ENCODE data around the gene MICALL2.
"Not testable (repeated sequence)": the region's sequence is repeated elsewhere in the genome, so short reads cannot be mapped to it uniquely, and the experiment has no call there.

Gene MICALL2

DNA sequence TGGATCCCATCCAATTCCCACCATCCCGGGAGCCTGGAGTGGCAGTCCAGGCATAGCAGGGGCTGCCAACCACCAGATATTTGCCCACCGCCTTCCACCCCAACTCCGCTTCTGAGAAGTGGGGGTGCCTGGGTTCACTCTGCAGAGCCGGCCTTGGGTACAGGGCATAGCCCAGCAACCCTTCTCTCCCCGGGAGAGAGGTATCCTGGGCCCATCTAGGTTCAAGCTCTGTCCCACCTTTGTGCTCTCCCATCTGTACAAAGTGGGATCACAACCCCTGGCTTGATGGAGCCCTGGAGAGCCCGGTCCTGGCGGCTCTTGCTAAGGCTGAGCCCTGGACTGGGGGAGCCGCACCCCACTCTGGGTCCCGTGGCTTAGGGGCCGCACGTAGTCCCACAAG is 12.2 kb downstream of the MICALL2 start:
- DNase-seq = no peak

DNA sequence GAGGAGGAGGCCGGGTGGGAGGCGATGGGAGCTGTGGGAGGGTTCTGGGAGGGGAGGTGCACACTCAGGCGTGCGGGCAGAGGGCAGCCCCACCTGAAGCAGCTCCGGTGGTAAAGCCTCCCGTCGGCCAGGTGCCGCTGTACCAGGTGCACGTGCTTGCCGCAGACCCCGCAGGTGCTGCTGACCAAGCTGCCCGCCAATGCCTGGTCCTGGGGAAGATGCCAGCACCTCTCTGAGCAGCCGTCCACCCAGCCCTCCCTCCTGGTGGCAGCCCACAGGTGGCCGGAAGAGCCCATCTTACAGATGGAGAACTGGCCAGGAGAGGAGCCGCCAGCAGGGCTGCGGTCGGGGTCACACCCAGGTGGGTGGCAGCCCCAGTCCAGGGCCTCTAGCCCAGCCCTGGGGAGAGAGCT is 12.6 kb downstream of the MICALL2 start:
- no peak for DNase-seq

DNA sequence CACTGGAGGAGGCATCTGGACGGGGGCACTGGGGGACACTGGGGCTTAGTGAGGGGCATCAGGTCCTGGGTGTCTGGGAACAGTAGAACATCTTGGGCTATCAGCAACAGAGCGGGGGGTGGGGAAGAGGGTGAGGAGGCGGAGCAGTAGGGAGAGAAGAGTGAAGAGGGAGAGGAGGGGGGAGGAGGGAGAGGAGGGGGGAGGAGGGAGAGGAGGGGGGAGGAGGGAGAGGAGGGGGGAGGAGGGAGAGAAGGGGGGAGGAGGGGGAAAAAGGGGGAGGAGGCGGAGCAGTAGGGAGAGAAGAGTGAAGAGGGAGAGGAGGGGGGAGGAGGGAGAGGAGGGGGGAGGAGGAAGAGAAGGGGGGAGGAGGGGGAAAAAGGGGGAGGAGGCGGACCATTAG is 13.2 kb downstream of the MICALL2 start:
- DNase-seq = peak; percentile 62

DNA sequence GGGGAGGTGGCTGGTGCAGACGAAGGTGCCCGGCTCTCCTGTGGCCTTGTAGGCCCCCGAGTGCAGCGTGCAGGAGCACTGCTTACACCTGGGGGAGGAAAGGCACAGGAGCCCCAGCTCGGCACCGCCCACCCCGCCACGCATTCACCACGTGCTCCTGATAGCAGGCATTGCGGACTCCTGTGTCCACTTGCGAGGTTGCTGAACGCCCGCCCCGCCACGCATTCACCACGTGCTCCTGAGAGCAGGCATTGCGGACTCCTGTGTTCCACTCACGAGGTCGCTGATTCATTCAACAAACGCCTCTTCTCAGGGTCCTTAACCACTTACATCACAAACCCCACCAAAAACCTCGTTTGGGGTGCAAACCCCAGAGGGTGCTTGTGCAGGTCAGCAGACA is 13.9 kb downstream of the MICALL2 start:
- no peak for DNase-seq

DNA sequence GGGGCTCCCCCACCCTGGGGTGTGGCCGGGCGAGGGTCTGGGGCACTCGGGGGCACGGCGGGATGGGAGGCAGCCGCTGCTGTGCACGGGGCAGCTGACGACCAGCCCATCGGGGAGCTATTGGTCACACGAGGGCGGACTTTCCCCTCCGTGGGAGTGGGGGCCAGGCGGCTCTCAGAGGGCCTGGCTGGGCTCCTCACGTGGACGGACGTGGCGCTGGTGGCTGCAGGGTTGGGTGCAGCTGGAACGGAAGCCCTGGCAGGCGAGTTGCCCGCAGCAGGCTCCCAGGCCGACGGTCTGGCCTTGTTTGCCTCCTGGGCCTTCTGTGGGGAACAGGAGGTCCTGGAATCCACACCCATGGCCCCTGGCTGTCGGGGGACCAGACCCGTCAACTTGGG is 14.3 kb downstream of the MICALL2 start:
- DNase-seq = no peak

DNA sequence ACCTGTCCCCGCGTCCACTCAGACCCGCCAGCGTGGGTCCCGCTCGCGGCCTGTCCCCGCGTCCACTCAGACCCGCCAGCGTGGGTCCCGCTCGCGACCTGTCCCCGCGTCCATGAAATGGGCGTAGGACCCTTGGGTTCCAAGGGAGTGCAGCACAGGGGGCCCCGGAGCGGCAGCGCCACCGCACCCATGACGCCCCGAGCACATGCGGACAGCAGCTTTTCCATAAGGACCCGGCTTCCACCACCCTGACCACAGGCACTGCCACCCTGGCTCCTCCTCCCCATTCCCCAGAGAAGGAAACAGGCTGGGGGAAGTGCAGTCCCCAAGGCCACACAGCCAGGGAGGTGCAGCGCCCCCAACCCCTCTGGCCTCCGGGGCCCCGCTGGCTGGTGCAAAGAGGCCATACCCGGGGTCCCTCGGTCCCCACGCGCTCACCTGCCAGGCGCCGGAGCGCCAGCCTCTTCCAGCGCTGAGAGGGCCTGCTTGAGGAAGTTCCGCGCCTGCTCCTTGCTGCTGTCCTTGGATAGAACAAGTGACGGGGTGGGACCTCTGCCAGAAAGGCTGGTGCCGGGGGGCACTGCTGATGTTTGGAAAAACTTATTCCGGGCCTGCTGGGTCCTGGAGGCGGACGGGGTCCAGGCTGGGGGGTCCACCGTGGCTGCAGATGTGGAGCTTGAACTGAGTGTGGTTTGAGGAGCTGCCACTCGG is 14.9 kb downstream of the MICALL2 start:
- no peak for DNase-seq

DNA sequence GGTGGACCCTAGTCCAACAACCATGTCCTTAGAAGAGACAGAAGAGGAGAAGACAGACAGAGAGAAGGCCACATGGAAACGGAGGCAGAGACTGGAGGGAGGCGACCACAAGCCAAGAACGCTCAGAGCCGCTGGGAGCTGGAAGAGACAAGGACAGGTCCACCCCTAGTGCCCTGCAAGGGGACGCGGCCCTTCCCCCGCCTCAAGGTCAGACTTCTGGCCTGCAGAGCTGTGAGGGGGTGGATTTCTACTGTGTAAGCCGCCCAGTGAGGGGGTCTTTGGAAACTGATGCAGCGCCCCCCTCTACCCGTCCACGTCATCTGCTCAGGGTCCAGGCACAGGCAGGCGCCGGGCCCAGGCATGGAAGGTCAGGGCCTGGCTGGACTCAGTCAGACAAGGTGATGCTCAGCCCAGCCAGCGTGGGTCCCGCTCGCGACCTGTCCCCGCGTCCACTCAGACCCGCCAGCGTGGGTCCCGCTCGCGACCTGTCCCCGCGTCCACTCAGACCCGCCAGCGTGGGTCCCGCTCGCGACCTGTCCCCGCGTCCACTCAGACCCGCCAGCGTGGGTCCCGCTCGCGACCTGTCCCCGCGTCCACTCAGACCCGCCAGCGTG is 15.6 kb downstream of the MICALL2 start:
- DNase-seq = not testable (repeated sequence)

DNA sequence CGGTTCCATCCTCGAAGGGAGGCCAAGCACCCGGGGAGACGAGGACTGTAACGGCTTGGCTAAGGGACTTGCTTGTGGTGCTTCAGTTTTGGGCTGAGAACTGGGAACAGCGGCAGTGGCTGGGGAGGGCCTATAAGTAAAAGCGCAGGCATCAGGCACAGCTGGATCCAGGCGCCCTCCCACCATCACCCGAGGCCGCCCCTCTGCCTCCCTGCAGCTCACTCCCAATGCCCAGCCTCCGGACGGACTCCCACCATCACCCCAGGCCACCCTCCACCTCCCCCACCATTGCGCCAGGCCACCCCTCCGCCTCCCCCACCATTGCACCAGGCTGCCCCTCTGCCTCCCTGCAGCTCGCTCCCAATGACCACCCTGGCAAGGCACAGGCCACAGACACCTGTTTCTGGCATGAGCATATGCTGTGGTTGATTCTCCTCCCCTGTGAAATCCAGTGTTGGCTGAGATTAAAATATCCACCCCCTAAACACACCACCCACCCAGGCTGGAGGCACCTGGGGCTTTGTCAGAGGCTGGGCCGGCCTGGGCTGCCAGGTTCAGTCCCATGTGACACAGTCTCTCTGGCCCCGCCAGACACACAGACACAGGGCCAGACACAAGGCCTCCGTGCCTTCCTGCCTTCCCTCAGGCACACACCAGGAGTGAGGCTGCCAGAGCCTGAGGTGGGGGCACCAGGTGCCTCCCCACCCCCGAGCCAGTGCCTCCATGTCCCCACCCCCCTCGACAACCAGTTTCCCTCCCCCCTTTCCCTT is 16.7 kb downstream of the MICALL2 start:
- no peak for DNase-seq

DNA sequence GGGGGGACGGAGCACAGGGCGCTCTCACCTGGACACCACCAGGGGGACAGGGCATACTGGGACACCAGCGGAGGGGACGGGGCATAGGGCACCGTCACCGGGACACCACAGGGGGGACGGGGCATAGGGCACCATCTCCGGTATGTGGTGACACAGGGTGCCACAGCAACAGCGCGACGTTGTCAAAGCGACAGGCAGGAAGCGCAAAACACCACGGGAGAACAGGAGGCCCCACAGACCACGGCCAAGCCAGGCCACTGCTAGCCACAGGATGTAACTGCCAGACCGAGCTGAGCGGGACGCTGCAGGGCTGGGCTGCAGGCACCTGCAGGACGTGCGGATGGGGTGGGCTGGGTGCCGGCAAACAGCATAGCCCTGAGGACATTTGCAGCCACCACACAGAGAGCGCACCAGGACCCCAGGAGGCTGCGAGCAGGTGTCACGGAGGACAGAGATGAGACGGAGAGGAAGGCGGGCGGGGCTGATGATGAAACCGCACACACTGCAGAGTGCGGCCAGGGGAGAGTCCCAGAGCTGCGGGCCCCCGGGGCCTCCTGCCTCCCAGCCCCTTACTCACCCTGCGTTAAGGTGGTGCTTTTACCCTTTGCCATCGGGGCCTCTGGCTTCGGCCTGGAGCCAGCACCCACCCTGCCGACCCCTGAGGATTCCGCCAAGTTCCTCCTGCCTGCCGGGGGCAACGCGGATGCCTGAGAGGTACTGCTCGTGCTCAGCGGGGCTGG is 17.5 kb downstream of the MICALL2 start:
- no peak for DNase-seq

DNA sequence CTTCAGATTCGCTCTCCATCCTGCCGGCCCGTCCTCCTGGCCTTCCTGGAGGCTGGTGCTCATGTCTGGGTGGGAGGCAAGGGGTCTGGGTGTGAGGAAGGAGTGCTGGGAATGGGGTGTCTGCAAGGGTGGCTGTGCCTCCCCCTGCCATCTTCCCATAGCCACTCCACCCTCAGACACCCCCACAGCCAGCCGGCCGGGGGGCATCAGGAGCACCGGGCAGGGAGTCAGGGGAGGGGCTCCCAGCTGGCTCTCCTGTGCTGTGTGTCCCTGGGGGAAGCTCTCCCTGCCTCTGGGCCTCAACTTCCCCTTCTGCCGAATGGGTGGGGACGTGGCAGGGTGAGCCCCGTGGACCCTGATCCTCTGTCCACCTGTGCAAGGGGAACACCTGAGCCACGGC is 18.6 kb downstream of the MICALL2 start:
- DNase-seq = no peak

DNA sequence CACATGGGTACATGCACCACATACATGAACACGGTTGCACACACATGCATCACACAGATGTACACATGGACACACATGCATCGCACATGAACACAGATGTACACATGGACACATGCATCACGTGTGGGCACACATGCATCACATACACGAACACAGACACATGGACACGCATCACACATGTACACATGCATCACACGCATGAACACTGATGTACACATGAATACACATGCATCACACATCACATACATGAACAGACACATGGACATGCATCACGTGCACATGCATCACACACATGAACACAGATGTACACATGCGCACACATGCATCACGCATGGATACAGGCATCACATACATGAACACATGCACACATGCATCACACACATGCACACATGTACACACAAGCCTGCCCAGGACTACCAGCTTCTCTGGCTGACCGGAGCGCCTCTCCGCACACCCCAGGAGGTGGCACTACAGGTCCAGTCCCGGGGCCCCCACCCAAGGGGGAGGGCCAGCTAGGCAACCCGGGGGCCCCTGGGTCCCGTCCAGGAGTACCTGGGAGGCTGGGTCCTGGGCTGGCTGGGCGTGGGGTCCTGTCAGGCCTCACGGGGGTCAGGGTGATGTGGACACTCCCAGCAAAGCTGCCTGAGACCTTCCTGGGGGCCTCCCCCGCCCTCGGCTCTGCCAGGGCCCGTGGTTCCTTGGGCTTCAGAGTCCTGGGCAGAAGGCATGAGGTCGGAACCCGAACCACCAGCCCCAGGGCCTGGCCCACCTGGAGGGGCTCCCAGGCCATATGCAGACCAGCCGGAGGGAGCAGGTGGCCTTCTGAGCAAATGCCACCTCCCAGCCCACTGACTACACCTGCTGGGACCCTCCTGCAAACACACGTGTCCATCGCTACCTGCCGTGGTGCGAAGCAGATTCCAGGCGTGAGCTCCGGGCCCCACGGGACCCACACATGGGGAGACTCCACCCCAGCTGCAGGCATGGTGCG is 19.6 kb downstream of the MICALL2 start:
- DNase-seq = no peak

DNA sequence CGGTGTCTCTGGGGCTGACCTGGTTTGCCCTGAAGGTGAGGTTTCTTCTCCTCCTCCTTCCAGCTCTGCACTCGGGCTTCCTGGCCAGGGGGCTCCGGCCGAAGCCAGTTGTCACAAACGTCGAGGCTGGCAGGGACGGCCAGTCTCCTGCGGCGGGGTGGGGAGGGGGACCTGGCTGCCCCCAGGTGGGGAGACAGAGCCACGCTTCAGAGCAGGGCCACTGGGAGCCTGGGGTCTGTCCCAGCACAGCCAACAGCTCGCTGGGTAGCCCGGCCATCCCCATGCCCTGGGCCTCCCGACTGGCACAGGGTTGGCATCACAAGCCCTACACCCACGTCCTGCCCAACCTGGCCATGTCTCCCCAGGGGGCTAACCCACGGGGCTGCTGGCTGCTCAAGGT is 20.4 kb downstream of the MICALL2 start:
- DNase-seq = no peak

DNA sequence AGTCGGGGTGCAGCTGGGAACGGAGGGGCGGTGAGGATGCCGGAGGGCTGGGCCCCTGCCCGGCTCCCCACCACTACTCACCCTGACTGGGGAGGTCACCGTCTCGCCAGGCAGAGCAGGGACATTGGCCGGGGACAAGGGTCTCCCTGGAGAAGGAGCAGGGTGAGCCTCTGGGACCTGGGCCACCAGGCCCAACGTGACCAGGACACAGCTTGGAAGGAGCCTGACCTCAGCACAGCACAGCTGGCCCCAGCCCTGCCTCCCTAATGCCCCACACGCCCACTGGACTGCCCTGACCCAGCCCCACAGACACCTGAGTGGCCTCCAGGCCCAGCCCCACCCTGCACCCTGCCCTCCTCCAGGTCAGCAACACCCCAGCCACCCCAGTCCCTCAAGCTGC is 21.1 kb downstream of the MICALL2 start:
- DNase-seq = no peak

DNA sequence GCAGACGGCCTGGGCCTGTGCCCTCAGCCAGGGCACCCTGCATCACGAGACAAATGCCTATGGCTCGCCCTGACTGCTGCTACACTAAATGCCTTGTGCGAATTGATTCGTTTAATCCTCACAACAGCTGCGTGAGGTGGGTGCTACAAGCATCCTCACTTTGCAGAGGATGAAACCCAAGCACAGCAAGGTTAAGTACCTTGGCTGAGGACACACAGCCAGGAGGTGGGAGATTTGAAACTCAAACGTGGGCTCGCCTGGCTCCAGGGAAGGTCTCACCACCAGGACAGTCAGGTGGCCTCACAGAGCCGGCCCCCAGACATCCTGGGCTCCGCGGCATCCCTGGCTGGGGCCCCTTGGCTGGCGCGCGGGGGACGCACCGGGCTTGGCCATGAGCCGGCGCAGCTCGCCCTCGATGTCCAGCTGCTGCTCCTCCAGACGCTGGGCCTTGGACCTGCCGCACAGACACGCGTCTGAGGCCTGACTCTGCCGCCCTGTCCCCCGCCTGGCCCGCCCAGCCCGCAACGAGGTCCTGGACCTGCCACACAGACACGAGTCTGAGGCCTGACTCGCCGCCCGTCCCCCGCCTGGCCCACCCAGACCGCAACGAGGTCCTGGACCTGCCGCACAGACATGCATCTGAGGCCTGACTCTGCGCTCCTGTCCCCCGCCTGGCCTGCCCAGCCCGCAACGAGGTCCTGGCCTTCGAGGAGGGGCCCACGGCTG is 22.0 kb downstream of the MICALL2 start:
- DNase-seq = no peak

DNA sequence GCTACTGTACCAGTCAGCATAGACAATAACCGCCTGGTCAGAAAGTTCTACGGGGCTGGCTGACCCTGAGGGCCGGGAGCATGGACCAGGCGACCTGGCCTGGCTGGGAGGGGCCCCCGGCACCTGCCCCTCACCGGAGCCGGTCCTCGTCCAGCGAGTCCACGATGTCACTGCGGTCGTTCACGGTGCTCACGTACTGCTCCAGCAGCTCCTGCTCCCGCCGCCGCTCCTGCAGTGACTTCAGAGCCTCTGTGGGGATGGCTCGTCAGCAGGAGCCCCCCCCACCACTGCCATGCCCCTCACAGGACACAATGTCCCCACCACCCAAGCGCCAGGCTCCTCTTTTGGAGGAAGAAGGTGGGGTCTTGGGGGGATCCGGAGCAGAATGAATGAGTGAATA is 22.7 kb downstream of the MICALL2 start:
- no peak for DNase-seq

DNA sequence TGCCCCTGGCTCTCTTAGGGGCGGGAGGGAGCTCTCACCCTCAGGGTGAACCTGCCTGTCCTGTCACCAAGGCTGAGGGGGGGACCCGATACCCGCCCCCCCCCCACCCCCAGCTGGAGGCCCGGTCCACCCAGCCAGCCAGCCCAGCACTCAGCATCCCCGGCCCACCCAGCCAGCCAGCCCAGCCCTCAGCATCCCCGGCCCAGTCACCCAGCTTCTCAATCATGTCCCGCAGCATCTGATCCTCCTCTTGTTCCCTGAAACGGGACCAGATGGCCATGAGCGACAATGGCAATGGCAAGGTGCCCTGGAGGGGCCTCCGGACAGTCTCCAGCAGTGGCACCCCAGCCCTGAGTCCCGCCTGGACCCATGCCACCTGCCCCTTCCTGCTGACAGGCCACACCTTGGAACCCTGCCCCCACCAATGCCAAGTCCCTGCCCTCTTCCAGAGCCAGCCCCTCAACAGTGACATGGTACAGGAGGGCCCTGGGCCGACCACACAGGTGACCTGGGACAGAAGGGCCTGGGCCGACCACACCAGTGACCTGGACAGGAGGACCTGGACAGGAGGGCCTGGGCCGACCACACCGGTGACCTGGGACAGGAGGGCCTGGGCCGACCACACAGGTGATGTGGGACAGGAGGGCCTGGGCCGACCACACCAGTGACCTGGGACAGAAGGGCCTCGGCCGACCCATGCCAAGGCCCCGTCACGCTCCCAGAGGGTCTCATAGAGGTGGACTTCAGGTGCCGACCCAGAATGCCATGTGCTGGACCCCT is 24.2 kb downstream of the MICALL2 start:
- DNase-seq = no peak

DNA sequence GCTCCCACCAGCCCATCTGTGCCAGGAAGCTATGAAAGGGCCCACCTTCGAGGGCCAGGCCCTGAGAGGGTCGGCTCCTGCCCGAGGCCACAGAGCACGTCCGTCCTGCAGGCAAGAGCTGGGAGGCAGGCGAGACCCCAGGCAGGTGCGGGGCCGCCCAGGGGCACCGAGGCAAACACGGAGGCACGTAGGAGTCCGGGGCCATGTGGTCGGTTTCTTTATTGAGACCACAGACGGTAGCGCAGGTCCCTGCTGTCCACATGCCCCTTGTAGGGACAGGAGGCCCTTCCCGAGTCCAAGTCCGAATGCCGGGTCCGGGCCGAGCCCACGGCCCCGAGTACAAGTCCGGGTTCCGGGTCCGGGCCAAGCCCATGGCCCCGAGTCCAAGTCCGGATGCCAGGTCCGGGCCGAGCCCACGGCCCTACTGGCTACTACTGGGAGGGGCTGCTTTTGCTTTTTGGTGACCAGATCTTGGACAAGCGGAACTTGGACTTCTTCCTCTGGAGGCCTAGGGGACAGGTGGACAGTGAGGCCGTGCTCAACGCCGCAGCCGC is 25.0 kb downstream of the MICALL2 start:
- no peak for DNase-seq

DNA sequence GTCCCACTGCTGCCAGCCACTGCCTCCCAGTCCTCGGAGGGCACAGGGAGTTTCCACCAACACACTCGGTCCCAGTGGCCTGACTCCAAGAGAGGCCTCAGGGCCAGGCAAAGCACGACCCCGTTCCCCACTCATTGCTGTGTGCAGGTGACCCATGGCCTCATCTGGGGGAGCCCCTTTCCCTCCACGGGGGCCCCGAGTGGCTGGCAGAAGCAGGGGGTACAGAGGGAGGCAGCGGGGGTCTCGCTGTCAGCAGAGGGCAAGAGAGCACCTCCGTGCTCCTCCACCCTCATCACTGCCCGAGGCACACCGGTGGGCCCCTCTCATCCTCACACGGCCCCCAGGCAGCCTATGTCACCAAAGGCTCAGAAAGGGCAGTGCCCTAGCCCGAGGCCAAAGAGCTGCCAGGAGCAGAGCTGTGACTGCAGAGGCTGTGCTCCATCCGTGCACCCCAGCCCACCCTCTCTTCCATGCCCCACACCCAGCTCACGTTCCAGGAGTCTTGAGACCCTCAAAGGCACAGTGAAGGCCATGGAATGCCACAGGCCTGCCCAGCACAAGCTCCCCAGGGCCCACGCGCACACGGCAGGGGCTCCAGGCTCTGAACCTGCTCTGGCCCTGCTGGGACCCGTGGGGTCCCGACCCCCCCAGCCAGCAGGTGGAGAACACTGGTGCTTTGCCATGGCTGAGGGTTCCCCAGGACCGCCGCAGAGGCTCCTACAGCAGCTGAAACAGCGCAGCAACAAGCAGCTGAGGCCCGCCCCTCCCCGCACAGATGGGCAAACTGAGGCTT is 25.9 kb downstream of the MICALL2 start:
- no peak for DNase-seq

DNA sequence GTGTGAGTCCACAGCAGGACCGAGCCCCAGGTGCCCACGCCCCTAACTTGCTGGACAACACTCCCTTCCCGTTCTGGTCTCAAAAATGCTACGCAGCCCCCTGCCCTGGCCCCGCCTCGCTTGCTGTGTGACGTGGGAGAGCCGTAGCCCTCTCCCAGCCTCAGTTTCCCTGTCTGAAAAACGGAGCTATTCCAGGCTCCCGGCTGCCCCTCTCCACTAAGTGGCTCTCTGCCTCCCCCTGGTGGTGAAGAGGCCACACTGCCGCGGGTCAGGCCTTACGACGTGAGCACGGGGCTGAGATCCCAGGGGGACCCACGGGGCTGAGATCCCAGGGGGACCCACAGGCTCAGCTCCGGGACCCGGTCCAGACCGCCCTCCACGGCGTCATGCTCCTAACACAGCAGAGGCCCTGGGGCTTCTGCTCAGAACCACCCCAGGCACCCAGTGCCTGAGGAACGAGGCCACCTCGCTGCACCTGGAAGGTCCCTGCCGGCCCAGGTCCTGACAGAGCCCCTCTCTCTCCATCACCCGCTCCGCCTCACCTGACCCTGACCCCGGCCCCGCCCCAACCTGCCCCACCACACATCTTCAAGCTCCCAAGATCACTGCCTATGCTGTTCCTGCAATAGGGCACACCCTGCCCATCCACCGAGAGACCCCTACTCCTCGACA is 26.7 kb downstream of the MICALL2 start:
- DNase-seq = peak; percentile 90

All from eye (tissue), 1 donor.